GM10248 (cell line): Measurements from ENCODE around the gene ABHD2.

Source experiments
- CTCF ChIA-PET: fragments of 300-600 bp; sonication (Branson Sonifier 250); formaldehyde crosslinking; extraction: SDS; loops from one replicate; lab custom pipeline; 2021; ENCODE audit warnings: antibody characterized with exemption; lab: Yijun Ruan, JAX
- POLR2A ChIA-PET: fragments of 350-650 bp; sonication (Branson Sonifier 250); formaldehyde crosslinking; extraction: SDS; loops from one replicate; lab custom pipeline; 2020; ENCODE audit warnings: antibody characterized with exemption; lab: Yijun Ruan, JAX
- DNase-seq: peaks from one replicate; pipeline ENCODE4 v3.0.0; 2012; ENCODE audit errors: extremely low spot score
- CTCF ChIP-seq: IDR thresholded peaks from 2 replicates; pipeline ENCODE4 v1.5.1; 2012; ENCODE audit warnings: mild to moderate bottlenecking, low read depth; ENCODE audit errors: extremely low read depth, missing control alignments, control extremely low read depth

Gene ABHD2

GRCh38 chr15:89066280-89066679 lies 22.0 kb upstream of the ABHD2 start:
- TF ChIP-seq CTCF = no peak
- POLR2A ChIA-PET = no interaction called here
- no peak for DNase-seq
- CTCF ChIA-PET = interaction anchor here (1.7 to 3.8 kb wide), 2 partner anchors 9 to 11 kb away, joined by 7 to 21 read pairs; no protein-coding TSS in a partner anchor

GRCh38 chr15:89067751-89068150 lies 20.5 kb upstream of the ABHD2 start:
- no peak for DNase-seq
- CTCF ChIA-PET = interaction anchor here (1.1 to 3.8 kb wide), 7 partner anchors 9 to 106 kb away, joined by 3 to 21 read pairs (median 3); partner anchors contain the start of gene ABHD2
- TF ChIP-seq CTCF = no peak
- POLR2A ChIA-PET = interaction anchor here (0.9 kb wide), 2 partner anchors 20 to 104 kb away, joined by 3 to 4 read pairs; partner anchors contain the start of gene ABHD2

GRCh38 chr15:89068325-89068784 lies 19.9 kb upstream of the ABHD2 start:
- DNase-seq = peak; percentile 45
- CTCF ChIA-PET = interaction anchor here (0.9 to 3.8 kb wide), 8 partner anchors 11 to 106 kb away, joined by 3 to 21 read pairs (median 3); partner anchors contain the start of gene ABHD2
- POLR2A ChIA-PET = interaction anchor here (0.9 kb wide), 2 partner anchors 20 to 103 kb away, joined by 3 to 4 read pairs; partner anchors contain the start of gene ABHD2
- no peak for TF ChIP-seq CTCF

- POLR2A ChIA-PET = no interaction called here
- no peak for DNase-seq
These were observed 17.8 kb upstream of the ABHD2 start for GRCh38 chr15:89070197-89071124.

GRCh38 chr15:89071471-89071870 lies 16.8 kb upstream of the ABHD2 start:
- no peak for TF ChIP-seq CTCF
- DNase-seq = no peak
- ChIA-PET CTCF (interaction anchor here (1.2 to 5.6 kb wide), 6 partner anchors 11 to 287 kb away, joined by 3 to 29 read pairs (median 4); no protein-coding TSS in a partner anchor), POLR2A (no interaction called here)

More at GRCh38 chr15:89070197-89071124, 17.8 kb upstream of the ABHD2 start:
- TF ChIP-seq CTCF = no peak
- CTCF ChIA-PET = interaction anchor here (1.3 to 5.6 kb wide), 2 partner anchors 12 to 39 kb away, joined by 4 to 29 read pairs; no protein-coding TSS in a partner anchor

GRCh38 chr15:89072277-89072869 lies 15.9 kb upstream of the ABHD2 start:
- no peak for DNase-seq
- TF ChIP-seq CTCF = no peak
- POLR2A ChIA-PET = no interaction called here
- CTCF ChIA-PET = interaction anchor here (1.2 to 5.6 kb wide), 5 partner anchors 11 to 287 kb away, joined by 3 to 29 read pairs (median 4); no protein-coding TSS in a partner anchor
